Lung (tissue), 12 donors: ENCODE measurements around the gene NBEA. TPM values are rescaled to one million over a fixed set of nuclear protein-coding genes. Genes with fewer than 3 reads are reported as not detected.

ENCODE experiments used
- ATAC-seq: fragments of 200-7000 bp; cut with Tn5 transposase; one replicate; pipeline ENCODE4 v1.9.1; 2020; ENCODE audit warnings: moderate number of reproducible peaks; ENCODE audit not compliant: insufficient read depth, low FRiP score
- DNase-seq, 3 donors: peaks; one replicate each; pipeline ENCODE4 v3.0.0-alpha.2; 2013 to 2017
- H3K27ac ChIP-seq, 2 donors: one replicate each; pipeline ENCODE4 v1.5.1; 2013; ENCODE audit warnings: mild to moderate bottlenecking in 2 of 2, moderate library complexity in 2 of 2, control low read depth in 1 of 2, inconsistent platforms in 1 of 2, low read depth in 1 of 2, low read length in 1 of 2
- H3K27me3 ChIP-seq, 3 donors: one replicate each; pipeline ENCODE4 v1.5.1; 2013; ENCODE audit warnings: low read length in 2 of 3; ENCODE audit not compliant: control insufficient read depth in 3 of 3, insufficient read depth in 3 of 3
- H3K36me3 ChIP-seq, 4 donors: one replicate each; pipeline ENCODE4 v1.5.1; 2013; ENCODE audit warnings: low read length in 4 of 4, mild to moderate bottlenecking in 1 of 4, moderate library complexity in 1 of 4; ENCODE audit not compliant: control insufficient read depth in 4 of 4, insufficient read depth in 4 of 4
- H3K4me1 ChIP-seq, 5 donors: one replicate each; pipeline ENCODE4 v1.5.1; 2013; ENCODE audit warnings: low read length in 5 of 5, mild to moderate bottlenecking in 2 of 5, moderate library complexity in 1 of 5; ENCODE audit not compliant: control insufficient read depth in 5 of 5, insufficient read depth in 5 of 5
- H3K4me3 ChIP-seq: one replicate; pipeline ENCODE4 v1.5.1; 2013; ENCODE audit warnings: mild to moderate bottlenecking, control low read depth, moderate library complexity
- H3K9ac ChIP-seq, 2 donors: one replicate each; pipeline ENCODE4 v1.5.1; 2013; ENCODE audit warnings: low read length in 2 of 2, control low read depth in 1 of 2; ENCODE audit not compliant: insufficient read depth in 1 of 2
- H3K9me3 ChIP-seq, 4 donors: one replicate each; pipeline ENCODE4 v1.5.1; 2013; ENCODE audit warnings: low read length in 3 of 4, mild to moderate bottlenecking in 1 of 4, moderate library complexity in 1 of 4; ENCODE audit not compliant: control insufficient read depth in 4 of 4, insufficient read depth in 3 of 4
- WGBS, 2 donors: extraction: QIAGEN DNeasy Blood & Tissue Kit; methylation state at CpG; one replicate each; pipeline ENCODE4 v1.1.7; 2013; 5-methylcytosine and 5-hydroxymethylcytosine counted together
- polyA plus RNA-seq, 2 donors: library from polyadenylated mRNA; stranded (reverse); fragments of 200-250 nt; gene quantifications; one replicate each; pipeline ENCODE4 v1.2.1, GENCODE V29; 2013
- total RNA-seq, 2 donors: library from RNA; depleted of rRNA in 1 of 2; stranded (reverse); fragments of >200 nt in 1 of 2; gene quantifications; one replicate each; pipeline ENCODE4 v1.2.1, GENCODE V29; 2014 to 2021
- TF ChIP-seq, protein P1 (sequence below): IDR thresholded peaks from 2 replicates; pipeline ENCODE4 v1.5.1; 2012; ENCODE audit warnings: mild to moderate bottlenecking; ENCODE audit errors: control extremely low read depth, extremely low read depth
- donor health status: control.
- donor health status: control.
- donor health status: Bipolar disorder and iron deficiency.
- donor health status: healthy.
- donor health status: DM: yes; HTN: yes; CAD: no.

Gene NBEA
- total and polyA plus RNA-seq, 4 donors = 1.6 to 26.5 (median 5.3) TPM

DNA sequence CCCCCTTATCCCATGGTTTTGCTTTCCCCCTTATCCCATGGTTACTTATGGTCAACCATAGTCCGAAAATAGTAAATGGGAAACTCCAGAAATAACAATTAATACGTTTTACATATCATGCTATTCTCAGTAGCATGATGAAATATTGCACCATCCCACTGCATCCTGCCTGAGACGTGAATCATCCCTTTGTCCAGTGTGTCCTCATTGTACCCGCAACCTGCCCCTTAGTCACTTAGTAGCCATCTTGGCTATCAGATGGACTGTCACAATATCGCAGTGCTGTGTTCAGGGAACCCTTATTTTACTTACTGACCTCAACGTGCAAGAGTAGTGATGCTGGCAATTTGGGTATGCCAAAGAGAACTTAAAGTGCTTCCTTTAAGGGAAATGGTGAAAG, 10.5 kb upstream of the NBEA start:
- 73 to 78% methylated on average over 6 of the region's 6 CpGs for WGBS, 2 donors
- DNase-seq (no peak), ATAC-seq (no peak)
- Histone ChIP-seq H3K4me1 (peaks cover 0 to 7% (median 0%) of the 10 kb centered on the region in 5 donors), H3K4me3 (no peak overlapping the region), H3K36me3 (no peaks in the 10 kb centered on the region), H3K27me3 (peaks cover 0 to 2% (median 2%) of the 10 kb centered on the region in 3 donors), H3K27ac (no peak overlapping the region), H3K9ac (no peak overlapping the region), H3K9me3 (no peaks in the 10 kb centered on the region)
- TF ChIP-seq, protein P1, sequence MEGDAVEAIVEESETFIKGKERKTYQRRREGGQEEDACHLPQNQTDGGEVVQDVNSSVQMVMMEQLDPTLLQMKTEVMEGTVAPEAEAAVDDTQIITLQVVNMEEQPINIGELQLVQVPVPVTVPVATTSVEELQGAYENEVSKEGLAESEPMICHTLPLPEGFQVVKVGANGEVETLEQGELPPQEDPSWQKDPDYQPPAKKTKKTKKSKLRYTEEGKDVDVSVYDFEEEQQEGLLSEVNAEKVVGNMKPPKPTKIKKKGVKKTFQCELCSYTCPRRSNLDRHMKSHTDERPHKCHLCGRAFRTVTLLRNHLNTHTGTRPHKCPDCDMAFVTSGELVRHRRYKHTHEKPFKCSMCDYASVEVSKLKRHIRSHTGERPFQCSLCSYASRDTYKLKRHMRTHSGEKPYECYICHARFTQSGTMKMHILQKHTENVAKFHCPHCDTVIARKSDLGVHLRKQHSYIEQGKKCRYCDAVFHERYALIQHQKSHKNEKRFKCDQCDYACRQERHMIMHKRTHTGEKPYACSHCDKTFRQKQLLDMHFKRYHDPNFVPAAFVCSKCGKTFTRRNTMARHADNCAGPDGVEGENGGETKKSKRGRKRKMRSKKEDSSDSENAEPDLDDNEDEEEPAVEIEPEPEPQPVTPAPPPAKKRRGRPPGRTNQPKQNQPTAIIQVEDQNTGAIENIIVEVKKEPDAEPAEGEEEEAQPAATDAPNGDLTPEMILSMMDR = no peak

GRCh38 chr13:34933349-34933748, 8.7 kb upstream of the NBEA start:
- Histone ChIP-seq H3K4me1 (peaks cover 0 to 7% (median 0%) of the 10 kb centered on the region in 5 donors), H3K4me3 (no peak overlapping the region), H3K27ac (no peak overlapping the region), H3K9me3 (no peaks in the 10 kb centered on the region), H3K9ac (no peak overlapping the region), H3K36me3 (no peaks in the 10 kb centered on the region), H3K27me3 (peaks cover 0 to 7% (median 2%) of the 10 kb centered on the region in 3 donors)
- no peak for ATAC-seq
- TF ChIP-seq, protein P1 = no peak
- DNase-seq = peak in 2 of 3 donors; percentile 41 to 58

DNA sequence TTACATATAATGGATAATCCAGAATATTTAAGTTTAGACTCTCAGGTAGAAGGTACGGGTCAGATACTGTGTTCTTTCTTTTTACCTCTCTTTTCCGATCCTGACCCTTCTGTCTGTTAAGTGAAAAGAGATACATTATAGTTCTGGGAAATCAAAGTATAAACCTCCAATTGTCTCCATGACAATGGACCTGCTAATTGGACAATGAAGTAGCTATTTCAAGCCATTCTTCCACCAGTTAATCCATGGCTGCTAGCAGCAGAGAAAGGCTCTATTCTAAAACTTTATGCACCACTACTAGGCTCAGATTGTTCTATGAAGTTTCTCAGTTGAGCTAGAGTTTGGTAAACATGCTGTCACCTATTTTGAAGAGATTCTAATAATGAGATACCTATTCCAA, 8.3 kb upstream of the NBEA start:
- Histone ChIP-seq H3K4me3 (no peak overlapping the region), H3K9me3 (no peaks in the 10 kb centered on the region), H3K4me1 (peaks cover 0 to 7% (median 0%) of the 10 kb centered on the region in 5 donors), H3K27me3 (peaks cover 0 to 7% (median 2%) of the 10 kb centered on the region in 3 donors), H3K27ac (no peak overlapping the region), H3K9ac (no peak overlapping the region), H3K36me3 (no peaks in the 10 kb centered on the region)
- DNase-seq (no peak), ATAC-seq (no peak)
- TF ChIP-seq, protein P1 = no peak
- 76 to 78% methylated on average over 2 of the region's 2 CpGs for WGBS, 2 donors

DNA sequence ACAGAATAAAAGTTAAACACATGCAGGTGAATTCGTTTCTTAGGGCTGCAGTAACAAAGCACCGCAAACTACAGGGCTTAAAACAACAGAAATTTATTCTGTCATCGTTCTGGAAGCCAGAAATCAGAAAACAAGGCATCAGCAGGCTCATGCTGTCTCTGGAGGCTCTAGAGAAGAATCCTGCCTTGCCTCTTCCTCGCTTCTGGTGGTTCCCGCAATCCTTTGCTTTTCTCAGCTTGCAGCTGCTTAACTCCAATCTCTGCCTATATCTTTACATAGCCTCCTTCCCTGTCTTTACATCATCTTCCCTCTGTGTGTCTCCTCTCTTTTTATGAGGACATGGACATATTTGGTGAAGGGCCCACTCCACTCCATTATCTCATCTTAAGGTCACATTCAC, 6.2 kb upstream of the NBEA start:
- no peaks in the 10 kb centered on the region for H3K9me3 ChIP-seq
- no peaks in the 10 kb centered on the region for H3K36me3 ChIP-seq
- H3K4me1 ChIP-seq = peaks cover 0 to 7% (median 0%) of the 10 kb centered on the region in 5 donors
- DNase-seq = no peak
- H3K27ac ChIP-seq = no peak overlapping the region
- no peak overlapping the region for H3K4me3 ChIP-seq
- WGBS, 2 donors = 76 to 79% methylated on average over 5 of the region's 5 CpGs
- no peak for ATAC-seq
- H3K27me3 ChIP-seq = peaks cover 0 to 7% (median 4%) of the 10 kb centered on the region in 3 donors
- H3K9ac ChIP-seq = no peak overlapping the region
- TF ChIP-seq, protein P1 = no peak
